H1 (cell line): ENCODE measurements around the gene TAF5. TPM values are rescaled to one million over a fixed set of nuclear protein-coding genes. Genes with fewer than 3 reads are reported as not detected.
A peak's percentile ranks its signal among the peaks of the same experiment; 100 is the strongest.

Experiments
- BRCA1 ChIP-seq: IDR thresholded peaks from 2 replicates; pipeline ENCODE4 v1.6.1; 2012; ENCODE audit warnings: low read depth, low read length, improper control_type of control experiment
- CBX5 ChIP-seq: fragments of 300-800, 300-1000 bp; sonication (generic); IDR thresholded peaks from 2 replicates; pipeline ENCODE4 v1.7.1; 2016; ENCODE audit warnings: antibody characterized with exemption, low read length, low read depth
- CBX8 ChIP-seq: fragments of 300-800, 300-1000 bp; sonication (generic); IDR thresholded peaks from 2 replicates; pipeline ENCODE4 v1.7.1; 2016; ENCODE audit warnings: low read depth, low read length, borderline replicate concordance
- CHD1 ChIP-seq: IDR thresholded peaks from 2 replicates; pipeline ENCODE4 v1.6.1; 2012; ENCODE audit warnings: low read depth, low read length, improper control_type of control experiment
- CHD2 ChIP-seq: IDR thresholded peaks from 2 replicates; pipeline ENCODE4 v1.6.1; 2012; ENCODE audit warnings: low read length, improper control_type of control experiment
- EP300 ChIP-seq, 2 experiments: IDR thresholded peaks; 1 replicate in 1 of 2; 2 replicates in 1 of 2; pipeline ENCODE4 v1.6.1; 2011 to 2012; ENCODE audit warnings: low read depth in 2 of 2, low read length in 2 of 2, mild to moderate bottlenecking in 2 of 2, borderline replicate concordance in 1 of 2, inconsistent platforms in 1 of 2, moderate library complexity in 1 of 2
- FOSL1 ChIP-seq: IDR thresholded peaks from 2 replicates; pipeline ENCODE4 v1.6.1; 2011; ENCODE audit warnings: mild to moderate bottlenecking, low read depth, low read length, moderate library complexity; ENCODE audit not compliant: insufficient read depth
- HDAC6 ChIP-seq: IDR thresholded peaks from one replicate; pipeline ENCODE4 v1.7.1; 2012; ENCODE audit warnings: low read depth, mild to moderate bottlenecking, inconsistent platforms, low read length, moderate library complexity
- JUND ChIP-seq: IDR thresholded peaks from 2 replicates; pipeline ENCODE4 v1.6.1; 2011; ENCODE audit warnings: mild to moderate bottlenecking, improper control_type of control experiment, low read length
- KDM1A ChIP-seq: fragments of 200-600, 300-600 bp; sonication (generic); IDR thresholded peaks from 2 replicates; pipeline ENCODE4 v1.7.1; 2016; ENCODE audit warnings: mild to moderate bottlenecking, low read length, borderline replicate concordance
- NRF1 ChIP-seq: IDR thresholded peaks from 2 replicates; pipeline ENCODE4 v1.6.1; 2011; ENCODE audit warnings: mild to moderate bottlenecking, low read depth, low read length, improper control_type of control experiment
- PHF8 ChIP-seq: fragments of 200-600 bp; sonication (generic); conservative IDR thresholded peaks from 2 replicates; pipeline ENCODE4 v1.7.1; 2012; ENCODE audit warnings: low read depth, mild to moderate bottlenecking, inconsistent platforms, low read length, moderate library complexity
- POLR2A ChIP-seq, 2 experiments: IDR thresholded peaks; 1 replicate in 1 of 2; 2 replicates in 1 of 2; pipeline ENCODE4 v1.6.1; 2011; ENCODE audit warnings: low read depth in 2 of 2, low read length in 2 of 2, mild to moderate bottlenecking in 2 of 2; ENCODE audit errors: control extremely low read depth in 1 of 2
- POLR2AphosphoS5 ChIP-seq: IDR thresholded peaks from 2 replicates; pipeline ENCODE4 v1.6.1; 2011; ENCODE audit warnings: low read depth, low read length
- RAD21 ChIP-seq, 2 experiments: IDR thresholded peaks in 1 of 2; conservative IDR thresholded peaks in 1 of 2; 2 replicates each; pipeline ENCODE4 v1.6.1; 2011; ENCODE audit warnings: low read depth in 2 of 2, low read length in 2 of 2, improper control_type of control experiment in 1 of 2, inconsistent platforms in 1 of 2, mild to moderate bottlenecking in 1 of 2, moderate library complexity in 1 of 2
- SAP30 ChIP-seq: fragments of 300-600 bp; sonication (generic); IDR thresholded peaks from 2 replicates; pipeline ENCODE4 v1.7.1; 2012; ENCODE audit warnings: low read length, moderate library complexity, mild to moderate bottlenecking, inconsistent platforms; ENCODE audit not compliant: insufficient read depth, insufficient replicate concordance
- SIX5 ChIP-seq: IDR thresholded peaks from 2 replicates; pipeline ENCODE4 v1.6.1; 2011; ENCODE audit warnings: mild to moderate bottlenecking, low read depth, low read length
- TAF7 ChIP-seq: optimal IDR thresholded peaks from 2 replicates; pipeline ENCODE3; 2011; ENCODE audit warnings: low read depth, mild to moderate bottlenecking, inconsistent platforms, low read length, moderate library complexity, borderline replicate concordance
- polyA plus RNA-seq, 7 experiments: library from polyadenylated mRNA; depleted of rRNA in 3 of 7; stranded (reverse) in 5 of 7; unstranded in 2 of 7; fragments of >200 nt in 5 of 7; fragments of 200-250 nt in 2 of 7; gene quantifications; 1 replicate in 5 of 7; 2 replicates in 1 of 7; 4 replicates in 1 of 7; pipeline versions ENCODE4 v1.2.1 to v1.2.3, GENCODE V29; 2011 to 2013; ENCODE audit warnings: missing spikeins in 2 of 7, mixed read lengths in 2 of 7
- total RNA-seq: library from RNA; stranded (reverse); fragmentation: NEBNext Ultra II Directional; extraction: Animal tissue kit (Norgen Biotek cat#: 25700); gene quantifications from 2 replicates; pipeline ENCODE4 v1.2.1, GENCODE V29; 2021
- TF ChIP-seq, protein P1 (sequence below): IDR thresholded peaks from 2 replicates; pipeline ENCODE4 v1.6.1; 2012; ENCODE audit warnings: low read length, inconsistent platforms
- TF ChIP-seq, protein P2 (sequence below): IDR thresholded peaks from 2 replicates; pipeline ENCODE4 v1.6.1; 2012; ENCODE audit warnings: inconsistent platforms
- TF ChIP-seq, protein P3 (sequence below): IDR thresholded peaks from 2 replicates; pipeline ENCODE4 v1.6.1; 2011; ENCODE audit warnings: low read depth, mild to moderate bottlenecking, low read length; ENCODE audit not compliant: insufficient read depth

TAF5 gene
- total and polyA plus RNA-seq, 2 of the 8 experiments (the other 6 are each of a cell fraction or from before 2014, with no cell fraction given), result 5.8 to 15.6 TPM

DNA sequence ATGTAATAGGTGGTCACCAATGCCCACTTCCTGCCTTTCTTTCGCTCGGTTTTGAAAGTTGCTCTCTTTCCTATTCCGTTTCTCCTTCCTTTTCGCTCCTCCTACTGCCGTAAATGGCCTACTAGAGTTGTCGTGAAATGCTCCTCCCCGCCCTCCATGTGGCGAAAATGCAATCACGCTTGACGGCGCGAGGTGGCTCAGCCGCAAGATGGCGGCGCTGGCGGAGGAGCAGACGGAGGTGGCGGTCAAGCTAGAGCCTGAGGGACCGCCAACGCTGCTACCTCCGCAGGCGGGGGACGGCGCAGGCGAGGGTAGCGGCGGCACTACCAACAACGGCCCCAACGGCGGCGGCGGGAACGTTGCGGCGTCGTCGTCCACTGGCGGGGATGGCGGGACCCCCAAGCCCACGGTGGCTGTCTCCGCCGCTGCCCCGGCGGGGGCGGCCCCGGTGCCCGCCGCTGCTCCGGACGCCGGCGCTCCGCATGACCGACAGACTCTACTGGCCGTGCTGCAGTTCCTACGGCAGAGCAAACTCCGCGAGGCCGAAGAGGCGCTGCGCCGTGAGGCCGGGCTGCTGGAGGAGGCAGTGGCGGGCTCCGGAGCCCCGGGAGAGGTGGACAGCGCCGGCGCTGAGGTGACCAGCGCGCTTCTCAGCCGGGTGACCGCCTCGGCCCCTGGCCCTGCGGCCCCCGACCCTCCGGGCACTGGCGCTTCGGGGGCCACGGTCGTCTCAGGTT, at the start of gene TAF5 (continued):
- TF ChIP-seq, protein P1, sequence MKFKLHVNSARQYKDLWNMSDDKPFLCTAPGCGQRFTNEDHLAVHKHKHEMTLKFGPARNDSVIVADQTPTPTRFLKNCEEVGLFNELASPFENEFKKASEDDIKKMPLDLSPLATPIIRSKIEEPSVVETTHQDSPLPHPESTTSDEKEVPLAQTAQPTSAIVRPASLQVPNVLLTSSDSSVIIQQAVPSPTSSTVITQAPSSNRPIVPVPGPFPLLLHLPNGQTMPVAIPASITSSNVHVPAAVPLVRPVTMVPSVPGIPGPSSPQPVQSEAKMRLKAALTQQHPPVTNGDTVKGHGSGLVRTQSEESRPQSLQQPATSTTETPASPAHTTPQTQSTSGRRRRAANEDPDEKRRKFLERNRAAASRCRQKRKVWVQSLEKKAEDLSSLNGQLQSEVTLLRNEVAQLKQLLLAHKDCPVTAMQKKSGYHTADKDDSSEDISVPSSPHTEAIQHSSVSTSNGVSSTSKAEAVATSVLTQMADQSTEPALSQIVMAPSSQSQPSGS, result no peak
- TF ChIP-seq CHD1 (0 out of 2 replicates have a peak, but pooled peaks have one; percentile 32), EP300 (IDR thresholded peaks at IDR 0.05; ENCODE audit: borderline replicate concordance in 1 of 2, low read depth in 2 of 2, low read length in 2 of 2) (no peak), CBX5 (no peak), HDAC6 (no peak), TAF7 (peak; percentile 99), POLR2AphosphoS5 (peak; percentile 81), CBX8 (no peak), SIX5 (no peak), CHD2 (no peak), JUND (no peak), NRF1 (no peak), FOSL1 (no peak), BRCA1 (no peak), RAD21 (IDR thresholded peaks at IDR 0.05 in 1 of 2, conservative IDR thresholded peaks at IDR 0.05 in 1 of 2; ENCODE audit: low read depth in 2 of 2, low read length in 2 of 2) (no peak), KDM1A (no peak), SAP30 (no peak), PHF8 (peak; percentile 84), POLR2A (IDR thresholded peaks at IDR 0.05; ENCODE audit: control extremely low read depth in 1 of 2, low read depth in 2 of 2, low read length in 2 of 2) (peak in 1 of 2 experiments; percentile 81; a peak in 2 of 3 replicates)
- TF ChIP-seq, protein P2, sequence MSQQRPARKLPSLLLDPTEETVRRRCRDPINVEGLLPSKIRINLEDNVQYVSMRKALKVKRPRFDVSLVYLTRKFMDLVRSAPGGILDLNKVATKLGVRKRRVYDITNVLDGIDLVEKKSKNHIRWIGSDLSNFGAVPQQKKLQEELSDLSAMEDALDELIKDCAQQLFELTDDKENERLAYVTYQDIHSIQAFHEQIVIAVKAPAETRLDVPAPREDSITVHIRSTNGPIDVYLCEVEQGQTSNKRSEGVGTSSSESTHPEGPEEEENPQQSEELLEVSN, result no peak
- TF ChIP-seq, protein P3, sequence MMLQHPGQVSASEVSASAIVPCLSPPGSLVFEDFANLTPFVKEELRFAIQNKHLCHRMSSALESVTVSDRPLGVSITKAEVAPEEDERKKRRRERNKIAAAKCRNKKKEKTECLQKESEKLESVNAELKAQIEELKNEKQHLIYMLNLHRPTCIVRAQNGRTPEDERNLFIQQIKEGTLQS, result peak; percentile 87
